RWPE2 (cell line): ENCODE results near the gene PROZ.

Experiments used
- ATAC-seq: fragments of 200-7000 bp; cut with Tn5 transposase; 3 replicates; pipeline ENCODE4 v1.9.1; 2021; ENCODE audit warnings: low read depth
- DNase-seq: peaks from one replicate; pipeline ENCODE4 v3.0.0-alpha.2; 2020; ENCODE audit warnings: low spot score
- H3K27ac ChIP-seq: fragments of 450-650 bp; 2 replicates; pipeline ENCODE4 v1.5.1; 2017; ENCODE audit warnings: mild to moderate bottlenecking; ENCODE audit not compliant: poor library complexity, severe bottlenecking
- H3K27me3 ChIP-seq: fragments of 250-450 bp; sonication (Bioruptor Pico); 2 replicates; pipeline ENCODE4 v1.5.1; 2021; ENCODE audit warnings: mild to moderate bottlenecking, moderate library complexity; ENCODE audit not compliant: insufficient read depth, poor library complexity, severe bottlenecking
- H3K36me3 ChIP-seq: fragments of 250-450 bp; sonication (Bioruptor Pico); 2 replicates; pipeline ENCODE4 v1.5.1; 2020; ENCODE audit warnings: low read depth, mild to moderate bottlenecking, moderate library complexity
- H3K4me1 ChIP-seq: fragments of 250-450 bp; sonication (Bioruptor Pico); 2 replicates; pipeline ENCODE4 v1.5.1; 2021; ENCODE audit warnings: mild to moderate bottlenecking, moderate library complexity; ENCODE audit not compliant: insufficient read depth, poor library complexity, severe bottlenecking
- H3K4me3 ChIP-seq: fragments of 250-450 bp; sonication (Bioruptor Pico); 2 replicates; pipeline ENCODE4 v1.5.1; 2021; ENCODE audit warnings: mild to moderate bottlenecking, moderate library complexity; ENCODE audit not compliant: severe bottlenecking
- H3K9me3 ChIP-seq: fragments of 250-450 bp; sonication (Bioruptor Pico); 2 replicates; pipeline ENCODE4 v1.5.1; 2021; ENCODE audit warnings: mild to moderate bottlenecking, moderate library complexity; ENCODE audit not compliant: severe bottlenecking
- TF ChIP-seq, protein P1 (sequence below): fragments of 450-650 bp; IDR thresholded peaks from one replicate; pipeline ENCODE4 v1.5.1; 2017; ENCODE audit warnings: mild to moderate bottlenecking, moderate library complexity; ENCODE audit not compliant: poor library complexity, severe bottlenecking

The PROZ gene

DNA sequence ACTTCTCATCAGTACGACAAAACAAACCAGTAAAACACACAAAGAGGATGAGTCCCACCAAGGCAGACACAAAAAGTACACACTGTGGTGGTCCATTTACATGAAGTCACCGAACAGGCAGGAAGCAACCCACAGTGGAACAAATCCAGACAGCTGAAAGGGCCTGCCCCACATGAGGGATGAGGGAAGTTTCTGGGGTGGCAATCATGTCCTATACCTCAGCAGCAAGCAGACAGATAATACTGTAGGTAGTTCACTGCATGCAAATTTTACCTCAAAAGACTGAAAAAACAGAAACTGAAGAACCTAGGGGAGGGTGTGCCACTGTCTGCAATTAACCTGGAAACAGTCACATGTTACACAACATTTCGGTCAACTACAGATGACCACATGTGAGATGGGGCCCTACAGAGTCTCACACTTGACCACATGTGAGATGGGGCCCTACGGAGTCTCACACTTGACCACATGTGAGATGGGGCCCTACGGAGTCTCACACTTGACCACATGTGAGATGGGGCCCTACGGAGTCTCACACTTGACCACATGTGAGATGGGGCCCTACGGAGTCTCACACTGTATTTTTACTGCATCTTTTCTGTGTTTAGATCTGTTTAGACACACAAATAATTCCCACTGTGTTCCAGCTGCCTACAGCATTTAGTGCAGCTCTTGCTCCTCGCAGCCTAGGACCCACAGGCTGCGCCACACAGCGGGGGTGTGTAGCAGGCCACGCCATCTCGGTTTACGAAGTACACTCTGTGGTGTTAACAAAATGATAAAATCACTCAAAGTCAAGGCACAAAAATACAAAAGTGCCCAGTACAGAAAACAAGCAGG, 27.8 kb downstream of the PROZ start:
- no peak for DNase-seq
- H3K9me3 ChIP-seq, result no peaks in the 10 kb centered on the region
- ATAC-seq, result no peak
- H3K4me3 ChIP-seq, result no peak overlapping the region
- peaks cover 89% of the 10 kb centered on the region for H3K36me3 ChIP-seq
- TF ChIP-seq, protein P1, sequence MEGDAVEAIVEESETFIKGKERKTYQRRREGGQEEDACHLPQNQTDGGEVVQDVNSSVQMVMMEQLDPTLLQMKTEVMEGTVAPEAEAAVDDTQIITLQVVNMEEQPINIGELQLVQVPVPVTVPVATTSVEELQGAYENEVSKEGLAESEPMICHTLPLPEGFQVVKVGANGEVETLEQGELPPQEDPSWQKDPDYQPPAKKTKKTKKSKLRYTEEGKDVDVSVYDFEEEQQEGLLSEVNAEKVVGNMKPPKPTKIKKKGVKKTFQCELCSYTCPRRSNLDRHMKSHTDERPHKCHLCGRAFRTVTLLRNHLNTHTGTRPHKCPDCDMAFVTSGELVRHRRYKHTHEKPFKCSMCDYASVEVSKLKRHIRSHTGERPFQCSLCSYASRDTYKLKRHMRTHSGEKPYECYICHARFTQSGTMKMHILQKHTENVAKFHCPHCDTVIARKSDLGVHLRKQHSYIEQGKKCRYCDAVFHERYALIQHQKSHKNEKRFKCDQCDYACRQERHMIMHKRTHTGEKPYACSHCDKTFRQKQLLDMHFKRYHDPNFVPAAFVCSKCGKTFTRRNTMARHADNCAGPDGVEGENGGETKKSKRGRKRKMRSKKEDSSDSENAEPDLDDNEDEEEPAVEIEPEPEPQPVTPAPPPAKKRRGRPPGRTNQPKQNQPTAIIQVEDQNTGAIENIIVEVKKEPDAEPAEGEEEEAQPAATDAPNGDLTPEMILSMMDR, result no peak
- H3K4me1 ChIP-seq, result peaks cover 16% of the 10 kb centered on the region
- peak overlapping the region; percentile 78 for H3K27ac ChIP-seq
- no peaks in the 10 kb centered on the region for H3K27me3 ChIP-seq

DNA sequence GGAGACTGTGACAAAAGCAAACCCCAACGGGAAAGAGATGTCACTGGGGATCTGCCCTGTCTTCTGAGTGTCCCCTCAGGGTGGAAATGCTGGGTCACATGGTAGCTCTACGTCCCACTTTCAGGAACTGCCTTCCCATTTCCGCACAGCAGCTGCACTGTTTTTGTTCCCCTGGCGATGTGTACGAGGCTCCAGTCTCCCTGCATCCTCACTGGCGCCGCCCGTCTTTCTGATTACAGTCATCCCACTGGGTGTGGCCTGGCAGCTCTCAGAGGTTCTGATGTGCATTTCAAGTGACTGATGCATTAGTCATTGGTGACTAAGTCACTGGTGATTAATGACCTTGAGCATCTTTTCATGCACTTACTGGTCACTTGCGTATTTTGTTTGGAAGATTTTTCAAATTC, 28.8 kb downstream of the PROZ start:
- no peaks in the 10 kb centered on the region for H3K9me3 ChIP-seq
- H3K27ac ChIP-seq, result peak overlapping the region; percentile 78
- H3K36me3 ChIP-seq, result peaks cover 89% of the 10 kb centered on the region
- peaks cover 16% of the 10 kb centered on the region for H3K4me1 ChIP-seq
- TF ChIP-seq, protein P1, result peak; percentile 8
- DNase-seq, result peak; percentile 98
- no peaks in the 10 kb centered on the region for H3K27me3 ChIP-seq
- ATAC-seq, result peak; percentile 100
- H3K4me3 ChIP-seq, result no peak overlapping the region

DNA sequence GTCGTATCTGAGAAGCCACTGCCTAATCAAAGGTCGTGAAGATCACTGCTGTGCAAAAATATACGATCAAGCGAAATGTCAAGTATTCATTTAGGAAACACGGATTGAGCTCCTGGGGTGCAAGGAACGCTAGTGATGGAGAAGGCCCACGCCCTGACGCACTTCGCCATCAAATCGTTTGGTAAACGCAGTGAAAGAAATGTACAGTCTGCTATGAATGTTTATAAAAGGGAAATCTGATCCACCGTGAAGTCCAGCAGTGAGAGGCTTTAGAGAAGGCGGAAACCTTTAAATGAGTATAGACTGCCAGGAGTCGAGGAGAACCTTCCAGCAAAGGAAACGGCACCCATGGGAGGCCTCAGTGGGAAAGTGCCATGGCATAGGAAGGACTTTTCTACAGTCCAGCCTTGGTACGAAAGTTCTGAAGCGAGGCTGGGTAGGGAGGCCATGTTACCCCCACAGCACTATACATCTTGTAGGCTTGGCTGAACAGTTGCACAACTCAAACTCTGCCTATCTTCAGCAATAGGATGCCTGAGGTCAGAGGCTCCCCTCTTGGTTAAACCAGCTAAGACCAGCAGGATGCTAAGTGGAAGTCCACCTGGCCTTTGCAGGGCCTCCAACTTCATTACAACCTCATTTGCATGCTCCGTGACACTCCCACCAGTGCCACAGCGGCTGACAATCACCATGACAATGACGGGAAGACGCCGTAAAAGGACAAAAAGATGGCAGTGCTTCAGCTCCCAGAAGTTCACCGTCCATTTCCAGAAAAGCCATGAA, 29.6 kb downstream of the PROZ start:
- TF ChIP-seq, protein P1, result no peak
- H3K36me3 ChIP-seq, result peaks cover 89% of the 10 kb centered on the region

GRCh38 chr13:113190181-113190580, 31.7 kb downstream of the PROZ start:
- Histone ChIP-seq H3K9me3 (no peaks in the 10 kb centered on the region), H3K4me1 (peaks cover 24% of the 10 kb centered on the region), H3K27me3 (no peaks in the 10 kb centered on the region), H3K4me3 (no peak overlapping the region), H3K36me3 (peaks cover 89% of the 10 kb centered on the region), H3K27ac (no peak overlapping the region)
- DNase-seq (no peak), ATAC-seq (no peak)
- TF ChIP-seq, protein P1, result no peak

More for the DNA sequence above, 29.6 kb downstream of the PROZ start:
- DNase-seq (no peak), ATAC-seq (no peak)
- H3K9me3 ChIP-seq, result no peaks in the 10 kb centered on the region
- peaks cover 20% of the 10 kb centered on the region for H3K4me1 ChIP-seq
- no peaks in the 10 kb centered on the region for H3K27me3 ChIP-seq
- H3K4me3 ChIP-seq, result no peak overlapping the region
- peak overlapping the region; percentile 78 for H3K27ac ChIP-seq

DNA sequence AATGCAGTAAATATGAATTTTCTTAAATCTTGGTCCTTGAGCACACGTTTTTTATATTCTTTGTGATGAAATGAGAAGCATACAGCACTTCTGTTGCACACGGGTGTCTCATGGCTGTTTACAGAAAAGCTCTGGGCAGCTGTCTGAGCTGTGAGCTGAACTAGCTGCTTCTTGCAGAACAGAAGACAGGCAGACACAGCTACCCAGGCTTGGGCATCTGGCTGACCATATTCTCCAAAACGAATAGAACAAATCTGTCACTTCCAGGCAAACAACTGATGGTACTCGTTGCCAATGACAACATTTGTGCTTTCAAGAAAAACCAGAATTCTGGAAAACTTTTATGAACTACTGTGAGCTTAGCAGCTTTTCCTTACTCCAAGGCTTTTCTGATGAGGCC, 33.8 kb downstream of the PROZ start:
- H3K27ac ChIP-seq, result no peak overlapping the region
- H3K9me3 ChIP-seq, result no peaks in the 10 kb centered on the region
- H3K4me1 ChIP-seq, result peaks cover 18% of the 10 kb centered on the region
- no peak overlapping the region for H3K4me3 ChIP-seq
- peaks cover 92% of the 10 kb centered on the region for H3K36me3 ChIP-seq
- TF ChIP-seq, protein P1, result no peak
- H3K27me3 ChIP-seq, result no peaks in the 10 kb centered on the region
- no peak for DNase-seq
- no peak for ATAC-seq
